PC-9 (cell line): ENCODE measurements around the gene CDC42BPB. TPM values are rescaled to one million over a fixed set of nuclear protein-coding genes. Genes with fewer than 3 reads are reported as not detected.

Experiments used
- BruUV-seq: library from RNA; stranded (reverse); fragments of 400-500 nt; replicated peaks from 2 replicates; lab custom pipeline; 2021; lab: Mats Ljungman, UMichigan
- CTCF ChIA-PET: fragments of 300-600 bp; sonication (Branson Sonifier 250); formaldehyde crosslinking; loops from one replicate; lab custom pipeline; 2022; ENCODE audit warnings: antibody characterized with exemption; lab: Charles Lee
- POLR2A ChIA-PET: fragments of 300-600 bp; sonication (Branson Sonifier 250); formaldehyde crosslinking; loops from one replicate; lab custom pipeline; 2022; ENCODE audit warnings: antibody characterized with exemption; ENCODE audit not compliant: unreplicated experiment; lab: Charles Lee
- DNase-seq, 2 experiments: peaks; one replicate each; pipeline versions ENCODE4 v3.0.0 to v3.0.0-alpha.2; 2015 to 2022; ENCODE audit warnings: mixed read lengths in 1 of 2
- H2AFZ ChIP-seq: fragments of 200-600 bp; sonication (generic); 2 replicates; pipeline ENCODE4 v1.8.1; 2017; ENCODE audit warnings: antibody characterized with exemption
- H3F3A ChIP-seq: fragments of 200-600 bp; sonication (generic); 2 replicates; pipeline ENCODE4 v1.8.1; 2017; ENCODE audit warnings: antibody characterized with exemption, mild to moderate bottlenecking, low read depth; ENCODE audit not compliant: insufficient read depth
- H3K27ac ChIP-seq: fragments of 200-600 bp; sonication (generic); 2 replicates; pipeline ENCODE4 v1.6.1; 2016; ENCODE audit warnings: mixed run types
- H3K27me3 ChIP-seq: fragments of 200-600 bp; sonication (generic); 2 replicates; pipeline ENCODE4 v1.6.1; 2016; ENCODE audit warnings: low read depth, mixed run types; ENCODE audit not compliant: insufficient read depth
- H3K36me3 ChIP-seq: fragments of 200-600 bp; sonication (generic); 2 replicates; pipeline ENCODE4 v1.6.1; 2016; ENCODE audit warnings: low read depth, mixed run types
- H3K4me1 ChIP-seq: fragments of 200-600 bp; sonication (generic); replicated peaks from 2 replicates; pipeline ENCODE4 v1.6.1; 2016; ENCODE audit warnings: mixed run types; ENCODE audit not compliant: insufficient read depth
- H3K4me2 ChIP-seq: fragments of 200-600 bp; sonication (generic); 2 replicates; pipeline ENCODE4 v1.6.1; 2017; ENCODE audit warnings: mixed run types
- H3K4me3 ChIP-seq: fragments of 200-600 bp; sonication (generic); 2 replicates; pipeline ENCODE4 v1.6.1; 2016; ENCODE audit warnings: mixed run types
- H3K79me2 ChIP-seq: fragments of 200-600 bp; sonication (generic); 2 replicates; pipeline ENCODE4 v1.6.1; 2017; ENCODE audit warnings: low read depth, mixed run types
- H3K9me2 ChIP-seq: fragments of 200-600 bp; sonication (generic); 2 replicates; pipeline ENCODE4 v1.8.1; 2017; ENCODE audit warnings: mild to moderate bottlenecking; ENCODE audit not compliant: insufficient read depth
- H3K9me3 ChIP-seq: fragments of 200-600 bp; sonication (generic); 2 replicates; pipeline ENCODE4 v1.8.1; 2016; ENCODE audit warnings: low read depth; ENCODE audit not compliant: insufficient read depth
- H4K20me1 ChIP-seq: fragments of 200-600 bp; sonication (generic); 2 replicates; pipeline ENCODE4 v1.8.1; 2017; ENCODE audit not compliant: insufficient read depth
- EZH2 ChIP-seq: fragments of 200-600 bp; sonication (generic); IDR thresholded peaks from 2 replicates; pipeline ENCODE4 v1.8.0; 2017; ENCODE audit warnings: antibody characterized with exemption, low read depth
- intact Hi-C: fragments of 100-400 bp; cut with micrococcal nuclease; formaldehyde crosslinking; loops from one replicate; pipeline ENCODE4 v1.10.0; 2022; ENCODE audit not compliant: unreplicated experiment
- total RNA-seq: library from RNA; stranded (reverse); gene quantifications from 2 replicates; pipeline ENCODE4 v1.2.3, GENCODE V29; 2021
- TF ChIP-seq, protein P1 (sequence below): fragments of 200-600 bp; sonication (generic); conservative IDR thresholded peaks from 2 replicates; pipeline ENCODE4 v1.6.1; 2017; ENCODE audit warnings: mixed run types, antibody characterized with exemption, mild to moderate bottlenecking, moderate library complexity

The CDC42BPB gene
- total RNA-seq, 1 experiment from 2014 or later = 203 TPM

- peaks cover under 1% of the 10 kb centered on the region; the same call in 1 of the 2 replicates for H3K4me1 ChIP-seq
- DNase-seq = no peak
- peaks cover 41% of the 10 kb centered on the region for H3K36me3 ChIP-seq
- no peak overlapping the region for H3K4me3 ChIP-seq
- no peaks in the 10 kb centered on the region for H3K9me2 ChIP-seq
- ChIA-PET POLR2A (no interaction called here), CTCF (no interaction called here)
- H3K4me2 ChIP-seq = no peak overlapping the region
- H3K79me2 ChIP-seq = peaks cover 53% of the 10 kb centered on the region
- BruUV-seq = no TSS peak
- H3K9me3 ChIP-seq = no peaks in the 10 kb centered on the region
- TF ChIP-seq, protein P1, sequence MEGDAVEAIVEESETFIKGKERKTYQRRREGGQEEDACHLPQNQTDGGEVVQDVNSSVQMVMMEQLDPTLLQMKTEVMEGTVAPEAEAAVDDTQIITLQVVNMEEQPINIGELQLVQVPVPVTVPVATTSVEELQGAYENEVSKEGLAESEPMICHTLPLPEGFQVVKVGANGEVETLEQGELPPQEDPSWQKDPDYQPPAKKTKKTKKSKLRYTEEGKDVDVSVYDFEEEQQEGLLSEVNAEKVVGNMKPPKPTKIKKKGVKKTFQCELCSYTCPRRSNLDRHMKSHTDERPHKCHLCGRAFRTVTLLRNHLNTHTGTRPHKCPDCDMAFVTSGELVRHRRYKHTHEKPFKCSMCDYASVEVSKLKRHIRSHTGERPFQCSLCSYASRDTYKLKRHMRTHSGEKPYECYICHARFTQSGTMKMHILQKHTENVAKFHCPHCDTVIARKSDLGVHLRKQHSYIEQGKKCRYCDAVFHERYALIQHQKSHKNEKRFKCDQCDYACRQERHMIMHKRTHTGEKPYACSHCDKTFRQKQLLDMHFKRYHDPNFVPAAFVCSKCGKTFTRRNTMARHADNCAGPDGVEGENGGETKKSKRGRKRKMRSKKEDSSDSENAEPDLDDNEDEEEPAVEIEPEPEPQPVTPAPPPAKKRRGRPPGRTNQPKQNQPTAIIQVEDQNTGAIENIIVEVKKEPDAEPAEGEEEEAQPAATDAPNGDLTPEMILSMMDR = no peak
- TF ChIP-seq EZH2 = no peak
- H3K27ac ChIP-seq = no peak overlapping the region
- no peaks in the 10 kb centered on the region for H3K27me3 ChIP-seq
- no peaks in the 10 kb centered on the region; the same call in 1 of the 2 replicates for H4K20me1 ChIP-seq
- peaks cover 37% of the 10 kb centered on the region for H3F3A ChIP-seq
- H2AFZ ChIP-seq = no peak overlapping the region
- intact Hi-C loops = no loop called here
Measured at GRCh38 chr14:103003850-103004249, 53.5 kb downstream of the CDC42BPB start.

- peaks cover 31% of the 10 kb centered on the region for H3F3A ChIP-seq
- H3K27me3 ChIP-seq = no peaks in the 10 kb centered on the region
- no peaks in the 10 kb centered on the region for H3K9me2 ChIP-seq
- BruUV-seq = no TSS peak
- TF ChIP-seq, protein P1 = no peak
- TF ChIP-seq EZH2 = no peak
- no peaks in the 10 kb centered on the region for H3K4me1 ChIP-seq
- intact Hi-C loops = no loop called here
- H3K27ac ChIP-seq = no peak overlapping the region
- H3K9me3 ChIP-seq = no peaks in the 10 kb centered on the region
- H3K4me3 ChIP-seq = no peak overlapping the region
- peaks cover 38% of the 10 kb centered on the region for H3K36me3 ChIP-seq
- H2AFZ ChIP-seq = no peak overlapping the region
- no peak overlapping the region for H3K4me2 ChIP-seq
- H4K20me1 ChIP-seq = no peaks in the 10 kb centered on the region; the same call in 1 of the 2 replicates
- CTCF ChIA-PET = no interaction called here
- DNase-seq = no peak
- H3K79me2 ChIP-seq = peaks cover 48% of the 10 kb centered on the region
- POLR2A ChIA-PET = no interaction called here
Measured at GRCh38 chr14:103003351-103003615, 54.1 kb downstream of the CDC42BPB start.

- Histone ChIP-seq H3K79me2 (peaks cover 43% of the 10 kb centered on the region), H3K36me3 (peaks cover 38% of the 10 kb centered on the region), H2AFZ (no peak overlapping the region), H3K9me3 (no peaks in the 10 kb centered on the region), H3K27ac (no peak overlapping the region), H3F3A (peaks cover 31% of the 10 kb centered on the region), H3K4me3 (no peak overlapping the region), H3K4me2 (no peak overlapping the region), H3K27me3 (no peaks in the 10 kb centered on the region), H4K20me1 (no peaks in the 10 kb centered on the region; the same call in 1 of the 2 replicates), H3K4me1 (no peaks in the 10 kb centered on the region), H3K9me2 (no peaks in the 10 kb centered on the region)
- POLR2A ChIA-PET = no interaction called here
- CTCF ChIA-PET = no interaction called here
- no peak for TF ChIP-seq EZH2
- TF ChIP-seq, protein P1 = peak; percentile 30; the same call in 1 of the 2 replicates
- no TSS peak for BruUV-seq
- intact Hi-C loops = no loop called here
- DNase-seq = no peak
Measured at GRCh38 chr14:103002578-103003350, 54.6 kb downstream of the CDC42BPB start.
